ENCODE measurements around the gene KLF11. TPM values are rescaled to one million over a fixed set of nuclear protein-coding genes. Genes with fewer than 3 reads are reported as not detected.
A peak's percentile ranks its signal among the peaks of the same experiment; 100 is the strongest.

Gene KLF11
- polyA plus RNA-seq, 1 of the 3 experiments (the other 2 are of a cell fraction), result 9.5 TPM

- Histone ChIP-seq H3K4me2 (peak overlapping the region; percentile 63), H3K27ac (ENCODE audit: low read depth in 2 of 2, low read length in 1 of 2) (peak overlapping the region in 1 of 2 experiments; percentile 44; a peak in 1 of 4 replicates), H3K9me3 (no peaks in the 10 kb centered on the region), H2AFZ (ENCODE audit: low read depth) (peak overlapping the region; percentile 53; the same call in 1 of the 2 replicates), H3K36me3 (replicated peaks in 1 of 2; ENCODE audit: control insufficient read depth in 1 of 2, insufficient read depth in 2 of 2, low read length in 1 of 2) (no peaks in the 10 kb centered on the region), H4K20me1 (ENCODE audit: insufficient read depth) (no peaks in the 10 kb centered on the region), H3K27me3 (ENCODE audit: insufficient read depth) (peaks cover 55% of the 10 kb centered on the region), H3K9ac (peak overlapping the region; percentile 34; the same call in 1 of the 2 replicates), H3K9me2 (no peaks in the 10 kb centered on the region), H3F3A (replicated peaks; ENCODE audit: insufficient read depth) (peaks cover 10% of the 10 kb centered on the region), H3K4me3 (ENCODE audit: low read depth in 2 of 2, low read length in 1 of 2) (peak overlapping the region; percentile 45 to 57; a peak in 3 of 4 replicates), H3K4me1 (ENCODE audit: control insufficient read depth in 1 of 2, insufficient read depth in 2 of 2, low read depth in 1 of 2, low read length in 1 of 2) (no peaks in the 10 kb centered on the region; a peak in 1 of 4 replicates), H3K79me2 (ENCODE audit: insufficient read depth) (no peaks in the 10 kb centered on the region)
- ChIA-PET CTCF (interaction anchor here (1.0 to 36.2 kb wide), 8 partner anchors 2 to 358 kb away, joined by 3 to 946 read pairs (median 8); partner anchors contain the start of gene CYS1), POLR2A (interaction anchor here (0.7 kb wide), 1 partner anchor 17 kb away, joined by 3 read pairs; no protein-coding TSS in a partner anchor)
- no peak for DNase-seq
- 58% methylated on average over 12 of the region's 12 CpGs for WGBS (ENCODE audit: low lambda C conversion rate)
- TF ChIP-seq CHD2 (IDR thresholded peaks at IDR 0.05; ENCODE audit: low read length, partially characterized antibody) (no peak), ELF1 (IDR thresholded peaks at IDR 0.05) (no peak), RCOR1 (IDR thresholded peaks at IDR 0.05; ENCODE audit: low read length) (no peak), FOSL2 (IDR thresholded peaks at IDR 0.05; ENCODE audit: borderline replicate concordance, low read depth) (no peak), PBX3 (IDR thresholded peaks at IDR 0.05) (no peak), SIN3A (IDR thresholded peaks at IDR 0.05; ENCODE audit: borderline replicate concordance, low read depth, low read length) (no peak), USF1 (IDR thresholded peaks at IDR 0.05; ENCODE audit: borderline replicate concordance, low read depth) (no peak), EP300 (IDR thresholded peaks at IDR 0.05; ENCODE audit: borderline replicate concordance in 1 of 2, low read depth in 1 of 2, low read length in 1 of 2) (no peak), MEF2A (IDR thresholded peaks at IDR 0.05; ENCODE audit: borderline replicate concordance, low read depth) (no peak), JUND (IDR thresholded peaks at IDR 0.05) (no peak), MXI1 (IDR thresholded peaks at IDR 0.05; ENCODE audit: low read depth, low read length) (no peak), MAX (IDR thresholded peaks at IDR 0.05; ENCODE audit: low read depth) (no peak)
These were observed 35.4 kb downstream of the KLF11 start for GRCh38 chr2:10078704-10079265.

- peak overlapping the region; percentile 34; the same call in 1 of the 2 replicates for H3K9ac ChIP-seq
- H3K4me3 ChIP-seq (ENCODE audit: low read depth in 2 of 2, low read length in 1 of 2), result peak overlapping the region; percentile 45 to 57
- ChIA-PET POLR2A (interaction anchor here (0.7 kb wide), 1 partner anchor 17 kb away, joined by 3 read pairs; no protein-coding TSS in a partner anchor), CTCF (interaction anchor here (1.0 to 36.2 kb wide), 9 partner anchors 3 to 357 kb away, joined by 3 to 946 read pairs (median 8); partner anchors contain the start of gene CYS1)
- peaks cover 10% of the 10 kb centered on the region for H3F3A ChIP-seq (replicated peaks; ENCODE audit: insufficient read depth)
- TF ChIP-seq MEF2A (IDR thresholded peaks at IDR 0.05; ENCODE audit: borderline replicate concordance, low read depth) (no peak), EZH2phosphoT487 (IDR thresholded peaks at IDR 0.05; ENCODE audit: borderline replicate concordance, low read depth) (peak; percentile 74; the same call in 1 of the 2 replicates), NFIC (IDR thresholded peaks at IDR 0.05; ENCODE audit: borderline replicate concordance) (0 out of 2 replicates have a peak, but pooled peaks have one; percentile 20), TCF12 (IDR thresholded peaks at IDR 0.05) (peak; percentile 0; the same call in 1 of the 2 replicates)
- DNase-seq, result peak; percentile 89
- H3K27me3 ChIP-seq (ENCODE audit: insufficient read depth), result peaks cover 55% of the 10 kb centered on the region
- no peaks in the 10 kb centered on the region for H4K20me1 ChIP-seq (ENCODE audit: insufficient read depth)
- no peaks in the 10 kb centered on the region for H3K9me3 ChIP-seq
- H3K4me2 ChIP-seq, result peak overlapping the region; percentile 63
- peak overlapping the region; percentile 53; the same call in 1 of the 2 replicates for H2AFZ ChIP-seq (ENCODE audit: low read depth)
- WGBS (ENCODE audit: low lambda C conversion rate), result 11% methylated on average over 28 of the region's 53 CpGs
- H3K27ac ChIP-seq (ENCODE audit: low read depth in 2 of 2, low read length in 1 of 2), result peak overlapping the region in 1 of 2 experiments; percentile 44; a peak in 1 of 4 replicates
- H3K4me1 ChIP-seq (ENCODE audit: control insufficient read depth in 1 of 2, insufficient read depth in 2 of 2, low read depth in 1 of 2, low read length in 1 of 2), result no peaks in the 10 kb centered on the region; a peak in 1 of 4 replicates
- no peaks in the 10 kb centered on the region for H3K9me2 ChIP-seq
- H3K36me3 ChIP-seq (replicated peaks in 1 of 2; ENCODE audit: control insufficient read depth in 1 of 2, insufficient read depth in 2 of 2, low read length in 1 of 2), result no peaks in the 10 kb centered on the region
- H3K79me2 ChIP-seq (ENCODE audit: insufficient read depth), result no peaks in the 10 kb centered on the region
These were observed 36.0 kb downstream of the KLF11 start for GRCh38 chr2:10079266-10079869.
